ENCODE results near the gene TSGA10IP. TPM values are rescaled to one million over a fixed set of nuclear protein-coding genes. Genes with fewer than 3 reads are reported as not detected.

The TSGA10IP gene
- total RNA-seq, 1 experiment from 2014 or later, result not detected

DNA sequence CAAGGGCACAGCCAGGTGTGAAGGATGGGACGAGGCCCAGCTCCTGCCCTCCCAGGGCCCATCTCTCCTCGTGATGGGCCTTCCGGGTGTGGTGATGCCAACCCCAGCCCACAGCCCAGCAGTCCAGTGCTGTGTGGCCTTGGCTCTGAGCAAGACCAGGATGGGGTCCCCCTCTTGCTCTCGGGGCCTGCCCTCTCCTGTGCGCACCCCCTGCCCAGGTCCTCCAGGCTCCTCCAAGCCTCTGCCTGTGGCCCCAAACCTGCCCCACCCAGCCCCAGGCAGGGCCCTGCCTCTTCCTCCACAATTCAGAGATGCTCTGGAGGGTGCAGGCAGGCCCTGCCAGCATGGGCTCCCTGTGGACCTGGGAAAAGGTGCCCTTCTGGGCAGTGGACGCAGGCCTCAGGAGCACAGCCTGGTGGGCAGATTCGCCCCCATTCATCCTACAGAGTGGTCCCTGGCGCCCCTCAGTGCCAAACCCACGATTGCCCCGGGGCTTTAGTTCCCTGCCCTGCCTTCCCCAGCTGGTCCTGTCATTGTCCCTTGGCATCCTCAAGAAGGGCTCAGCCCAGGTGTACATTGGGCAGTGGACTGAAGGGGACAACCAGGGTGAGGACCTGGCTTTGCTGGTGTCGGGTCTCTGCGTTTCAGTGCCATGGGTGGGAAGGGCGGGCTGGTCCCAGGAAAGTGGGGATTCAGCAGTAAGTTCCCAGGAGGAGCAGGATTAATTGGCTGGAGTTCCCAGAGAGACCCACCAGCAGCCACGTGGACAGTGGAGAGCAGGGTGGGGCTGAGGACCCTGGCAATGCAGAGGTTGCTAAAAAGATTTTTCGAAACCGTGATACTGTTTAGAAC is 36.9 kb downstream of the TSGA10IP start:
- no peaks in the 10 kb centered on the region for H3K4me1 ChIP-seq (ENCODE audit: control insufficient read depth, insufficient read depth, low read length)
- POLR2A ChIA-PET, result no interaction called here
- ATAC-seq (peak; percentile 24), DNase-seq (ENCODE audit: low read depth, low spot score) (no peak)
- BruUV-seq (replicated peaks), result no TSS peak
- no peaks in the 10 kb centered on the region for H3K27me3 ChIP-seq (ENCODE audit: control insufficient read depth, insufficient read depth, low read length)
- intact Hi-C loops (cut with micrococcal nuclease; ENCODE audit: unreplicated experiment), result no loop called here
- H3K9me3 ChIP-seq (ENCODE audit: control insufficient read depth, insufficient read depth, low read depth, low read length), result no peaks in the 10 kb centered on the region
- no peak overlapping the region for H3K4me3 ChIP-seq (ENCODE audit: low read depth in 2 of 2, low read length in 2 of 2)
- H3K36me3 ChIP-seq (ENCODE audit: control insufficient read depth, insufficient read depth, low read length), result peaks cover 2% of the 10 kb centered on the region; the same call in 1 of the 2 replicates
- H3K27ac ChIP-seq (ENCODE audit: low read length), result no peak overlapping the region
- in situ Hi-C loops (cut with HindIII; ENCODE audit: low pct_unique_long_range_greater_than_20kb, low sequenced_read_pairs), result no loop called here
- CTCF ChIA-PET, result interaction anchor here (1.8 kb wide), 1 partner anchor 93 kb away, joined by 10 read pairs; the partner anchor contains the start of gene FIBP
- TF ChIP-seq, protein P1, sequence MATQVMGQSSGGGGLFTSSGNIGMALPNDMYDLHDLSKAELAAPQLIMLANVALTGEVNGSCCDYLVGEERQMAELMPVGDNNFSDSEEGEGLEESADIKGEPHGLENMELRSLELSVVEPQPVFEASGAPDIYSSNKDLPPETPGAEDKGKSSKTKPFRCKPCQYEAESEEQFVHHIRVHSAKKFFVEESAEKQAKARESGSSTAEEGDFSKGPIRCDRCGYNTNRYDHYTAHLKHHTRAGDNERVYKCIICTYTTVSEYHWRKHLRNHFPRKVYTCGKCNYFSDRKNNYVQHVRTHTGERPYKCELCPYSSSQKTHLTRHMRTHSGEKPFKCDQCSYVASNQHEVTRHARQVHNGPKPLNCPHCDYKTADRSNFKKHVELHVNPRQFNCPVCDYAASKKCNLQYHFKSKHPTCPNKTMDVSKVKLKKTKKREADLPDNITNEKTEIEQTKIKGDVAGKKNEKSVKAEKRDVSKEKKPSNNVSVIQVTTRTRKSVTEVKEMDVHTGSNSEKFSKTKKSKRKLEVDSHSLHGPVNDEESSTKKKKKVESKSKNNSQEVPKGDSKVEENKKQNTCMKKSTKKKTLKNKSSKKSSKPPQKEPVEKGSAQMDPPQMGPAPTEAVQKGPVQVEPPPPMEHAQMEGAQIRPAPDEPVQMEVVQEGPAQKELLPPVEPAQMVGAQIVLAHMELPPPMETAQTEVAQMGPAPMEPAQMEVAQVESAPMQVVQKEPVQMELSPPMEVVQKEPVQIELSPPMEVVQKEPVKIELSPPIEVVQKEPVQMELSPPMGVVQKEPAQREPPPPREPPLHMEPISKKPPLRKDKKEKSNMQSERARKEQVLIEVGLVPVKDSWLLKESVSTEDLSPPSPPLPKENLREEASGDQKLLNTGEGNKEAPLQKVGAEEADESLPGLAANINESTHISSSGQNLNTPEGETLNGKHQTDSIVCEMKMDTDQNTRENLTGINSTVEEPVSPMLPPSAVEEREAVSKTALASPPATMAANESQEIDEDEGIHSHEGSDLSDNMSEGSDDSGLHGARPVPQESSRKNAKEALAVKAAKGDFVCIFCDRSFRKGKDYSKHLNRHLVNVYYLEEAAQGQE (IDR thresholded peaks at IDR 0.05; ENCODE audit: insufficient read depth in 1 of 2, low read depth in 2 of 2, low read length in 1 of 2), result 0 out of 4 replicates have a peak, but pooled peaks of 1 of the 2 experiments have one; percentile 29
- no peak for TF ChIP-seq CTCF (IDR thresholded peaks at IDR 0.05)

- no peaks in the 10 kb centered on the region for H3K27me3 ChIP-seq (ENCODE audit: control insufficient read depth, insufficient read depth, low read length)
- no peak overlapping the region for H3K4me3 ChIP-seq (ENCODE audit: low read depth in 2 of 2, low read length in 2 of 2)
- BruUV-seq (replicated peaks), result no TSS peak
- DNase-seq (ENCODE audit: low read depth, low spot score) (no peak), ATAC-seq (no peak)
- peaks cover 2% of the 10 kb centered on the region; the same call in 1 of the 2 replicates for H3K36me3 ChIP-seq (ENCODE audit: control insufficient read depth, insufficient read depth, low read length)
- in situ Hi-C loops (cut with HindIII; ENCODE audit: low pct_unique_long_range_greater_than_20kb, low sequenced_read_pairs) (no loop called here), intact Hi-C loops (cut with micrococcal nuclease; ENCODE audit: unreplicated experiment) (no loop called here)
- TF ChIP-seq, protein P1 (IDR thresholded peaks at IDR 0.05; ENCODE audit: insufficient read depth in 1 of 2, low read depth in 2 of 2, low read length in 1 of 2), result no peak
- TF ChIP-seq TCF7L2 (IDR thresholded peaks at IDR 0.05; ENCODE audit: low read depth, low read length) (no peak), POLR2AphosphoS5 (IDR thresholded peaks at IDR 0.05; ENCODE audit: low read depth, low read length) (no peak), CTCF (IDR thresholded peaks at IDR 0.05) (no peak)
- ChIA-PET CTCF (interaction anchor here (1.8 kb wide), 1 partner anchor 94 kb away, joined by 10 read pairs; the partner anchor contains the start of gene FIBP), POLR2A (no interaction called here)
- no peaks in the 10 kb centered on the region for H3K4me1 ChIP-seq (ENCODE audit: control insufficient read depth, insufficient read depth, low read length)
- H3K9me3 ChIP-seq (ENCODE audit: control insufficient read depth, insufficient read depth, low read depth, low read length), result no peaks in the 10 kb centered on the region
- no peak overlapping the region for H3K27ac ChIP-seq (ENCODE audit: low read length)
Observed at GRCh38 chr11:65982824-65983588, 37.7 kb downstream of the TSGA10IP start.
